HG02852 (cell line): Measurements from ENCODE around the gene HIVEP1.
"Not testable (repeated sequence)": the region's sequence is repeated elsewhere in the genome, so short reads cannot be mapped to it uniquely, and the experiment has no call there.

Experiments used
- ATAC-seq: cut with Tn5 transposase; IDR thresholded peaks from one replicate; pipeline ENCODE4 v1.9.1; 2021; ENCODE audit warnings: mild to moderate bottlenecking, moderate library complexity; ENCODE audit not compliant: unreplicated experiment

HIVEP1 gene

GRCh38 chr6:12082368-12082767 is 70.3 kb downstream of the HIVEP1 start:
- no peak for ATAC-seq

- ATAC-seq, result no peak
These were observed 71.2 kb downstream of the HIVEP1 start for GRCh38 chr6:12083302-12083701.

GRCh38 chr6:12083763-12084162 is 71.7 kb downstream of the HIVEP1 start:
- no peak for ATAC-seq

GRCh38 chr6:12084681-12085080 is 72.6 kb downstream of the HIVEP1 start:
- ATAC-seq, result no peak

- ATAC-seq, result no peak
These were observed 76.4 kb downstream of the HIVEP1 start for GRCh38 chr6:12088531-12088930.

- no peak for ATAC-seq
These were observed 78.6 kb downstream of the HIVEP1 start for GRCh38 chr6:12090714-12091113.

GRCh38 chr6:12092762-12093161 is 80.7 kb downstream of the HIVEP1 start:
- ATAC-seq, result no peak

- no peak for ATAC-seq
These were observed 82.6 kb downstream of the HIVEP1 start for GRCh38 chr6:12094689-12095088.

GRCh38 chr6:12096342-12096741 is 84.2 kb downstream of the HIVEP1 start:
- no peak for ATAC-seq

GRCh38 chr6:12097791-12098190 is 85.7 kb downstream of the HIVEP1 start:
- ATAC-seq, result no peak

GRCh38 chr6:12099623-12100338 is 87.7 kb downstream of the HIVEP1 start:
- no peak for ATAC-seq

- ATAC-seq, result no peak
These were observed 88.9 kb downstream of the HIVEP1 start for GRCh38 chr6:12101048-12101447.

- ATAC-seq, result no peak
These were observed 89.7 kb downstream of the HIVEP1 start for GRCh38 chr6:12101653-12102312.

- ATAC-seq, result no peak
These were observed 90.2 kb downstream of the HIVEP1 start for GRCh38 chr6:12102350-12102749.

GRCh38 chr6:12103158-12103557 is 91.0 kb downstream of the HIVEP1 start:
- ATAC-seq, result no peak

GRCh38 chr6:12105271-12105670 is 93.2 kb downstream of the HIVEP1 start:
- no peak for ATAC-seq

- ATAC-seq, result not testable (repeated sequence)
These were observed 96.3 kb downstream of the HIVEP1 start for GRCh38 chr6:12108376-12108775.

GRCh38 chr6:12110523-12111362 is 98.6 kb downstream of the HIVEP1 start:
- ATAC-seq, result no peak

- ATAC-seq, result no peak
These were observed 99.2 kb downstream of the HIVEP1 start for GRCh38 chr6:12111363-12111670.

GRCh38 chr6:12112540-12113189 is 100.6 kb downstream of the HIVEP1 start:
- no peak for ATAC-seq

- ATAC-seq, result no peak
These were observed 101.1 kb downstream of the HIVEP1 start for GRCh38 chr6:12113190-12113577.
